ENCODE measurements around the gene AHNAK2. TPM values are rescaled to one million over a fixed set of nuclear protein-coding genes. Genes with fewer than 3 reads are reported as not detected.

AHNAK2 gene
- total RNA-seq, 1 experiment from 2014 or later: 45.0 TPM

DNA sequence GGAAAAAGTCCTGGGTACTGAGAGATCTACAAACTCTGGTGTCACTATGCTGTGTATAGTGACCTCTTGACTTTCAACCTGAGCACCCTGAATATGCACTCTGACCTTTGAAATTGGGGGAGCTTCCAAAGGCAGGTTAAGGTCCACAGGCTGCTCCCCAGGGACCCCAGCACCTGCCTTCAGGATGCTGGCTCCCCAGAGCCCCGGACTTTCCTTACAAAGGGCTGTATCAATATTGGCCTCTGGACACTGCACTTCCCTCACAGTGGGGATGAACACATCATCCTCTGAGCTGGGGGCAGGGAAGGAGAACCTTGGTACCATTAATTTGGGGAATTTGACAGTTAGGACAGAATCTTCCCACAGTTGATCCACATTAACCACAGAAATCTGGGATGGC lies 39.2 kb downstream of the AHNAK2 start (continued):
- TF ChIP-seq SIN3A (IDR thresholded peaks at IDR 0.05; ENCODE audit: low read depth): no peak
- TF ChIP-seq, protein P1, sequence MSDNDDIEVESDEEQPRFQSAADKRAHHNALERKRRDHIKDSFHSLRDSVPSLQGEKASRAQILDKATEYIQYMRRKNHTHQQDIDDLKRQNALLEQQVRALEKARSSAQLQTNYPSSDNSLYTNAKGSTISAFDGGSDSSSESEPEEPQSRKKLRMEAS (IDR thresholded peaks at IDR 0.05): no peak
- TF ChIP-seq CEBPB (IDR thresholded peaks at IDR 0.05; ENCODE audit: low read depth): no peak
- no peak for TF ChIP-seq YY1 (IDR thresholded peaks at IDR 0.05; ENCODE audit: extremely low read depth, insufficient replicate concordance, low read depth, low read length)

GRCh38 chr14:104938436-104938835 lies 39.7 kb downstream of the AHNAK2 start:
- Histone ChIP-seq H3K4me3 (replicated peaks in 1 of 2; ENCODE audit: low read depth in 1 of 2, low read length in 2 of 2) (no peak overlapping the region), H3K9ac (ENCODE audit: low read length) (no peak overlapping the region), H3K27ac (ENCODE audit: low read depth, low read length) (no peak overlapping the region), H3K9me2 (ENCODE audit: insufficient read depth) (no peaks in the 10 kb centered on the region), H4K20me1 (ENCODE audit: insufficient read depth) (no peaks in the 10 kb centered on the region), H2AFZ (ENCODE audit: low read depth, low read length, poor library complexity, severe bottlenecking) (no peak overlapping the region), H3K4me2 (ENCODE audit: low read length) (no peak overlapping the region), H3K4me1 (ENCODE audit: control insufficient read depth in 1 of 2, insufficient read depth in 2 of 2, low read length in 2 of 2) (no peaks in the 10 kb centered on the region; a peak in 1 of 4 replicates), H3K27me3 (ENCODE audit: insufficient read depth, low read length) (no peaks in the 10 kb centered on the region), H3K36me3 (ENCODE audit: control insufficient read depth in 1 of 2, insufficient read depth in 2 of 2, low read length in 2 of 2) (no peaks in the 10 kb centered on the region), H3K9me3 (ENCODE audit: control insufficient read depth in 1 of 2, insufficient read depth in 1 of 2, low read depth in 1 of 2, low read length in 2 of 2) (no peaks in the 10 kb centered on the region), H3K79me2 (ENCODE audit: insufficient read depth, low read length) (no peaks in the 10 kb centered on the region)
- intact Hi-C loops (cut with micrococcal nuclease): no loop called here
- CTCF ChIA-PET: interaction anchor here (1.3 kb wide), 1 partner anchor 34 kb away, joined by 3 read pairs; no protein-coding TSS in a partner anchor
- ATAC-seq (no peak), DNase-seq (ENCODE audit: low read depth, low spot score) (no peak)
- POLR2A ChIA-PET: no interaction called here
- no TSS peak for BruUV-seq (replicated peaks)
- RAD21 ChIA-PET (ENCODE audit: low non-redundant PET in 1 of 2, low total read pairs in 2 of 2, uncharacterized antibody in 2 of 2, unreplicated experiment in 2 of 2): no interaction called here
- TF ChIP-seq POLR2AphosphoS5 (IDR thresholded peaks at IDR 0.05; ENCODE audit: low read depth, low read length): no peak; the same call in 1 of the 2 replicates
- TF ChIP-seq FOSL1 (IDR thresholded peaks at IDR 0.05; ENCODE audit: low read depth): no peak
- TF ChIP-seq SP1 (IDR thresholded peaks at IDR 0.05; ENCODE audit: low read depth): no peak
- no peak for TF ChIP-seq ZBTB33 (IDR thresholded peaks at IDR 0.05; ENCODE audit: extremely low read depth, insufficient replicate concordance, low read length)
- no peak for TF ChIP-seq SRF (IDR thresholded peaks at IDR 0.05; ENCODE audit: low read depth)
- no peak for TF ChIP-seq CTCF (IDR thresholded peaks at IDR 0.05 in 2 of 3, conservative IDR thresholded peaks at IDR 0.05 in 1 of 3; ENCODE audit: borderline replicate concordance in 1 of 3, insufficient read depth in 1 of 3, low read depth in 2 of 3, low read length in 2 of 3)
- no peak for TF ChIP-seq RAD21 (IDR thresholded peaks at IDR 0.05; ENCODE audit: low read depth)
- no peak for TF ChIP-seq ELF1 (IDR thresholded peaks at IDR 0.05; ENCODE audit: borderline replicate concordance, low read depth)
- TF ChIP-seq ZNF274 (IDR thresholded peaks at IDR 0.05; ENCODE audit: low read depth, low read length): no peak
- TF ChIP-seq, protein P1 (IDR thresholded peaks at IDR 0.05): no peak
- no peak for TF ChIP-seq POLR2A (IDR thresholded peaks at IDR 0.05; ENCODE audit: borderline replicate concordance, extremely low read depth, insufficient read depth, insufficient read length)
- TF ChIP-seq CBX3 (IDR thresholded peaks at IDR 0.05; ENCODE audit: low read depth): no peak
- TF ChIP-seq TCF7L2 (IDR thresholded peaks at IDR 0.05; ENCODE audit: borderline replicate concordance, extremely low read depth, insufficient read depth, insufficient read length): no peak
- no peak for TF ChIP-seq EZH2phosphoT487 (IDR thresholded peaks at IDR 0.05; ENCODE audit: borderline replicate concordance)
- no peak for TF ChIP-seq ZFX (IDR thresholded peaks at IDR 0.05)
- TF ChIP-seq ATF3 (IDR thresholded peaks at IDR 0.05): no peak

Data from HCT116 (cell line).